ENCODE data around the gene ZBTB1. TPM values are rescaled to one million over a fixed set of nuclear protein-coding genes. Genes with fewer than 3 reads are reported as not detected.

The ZBTB1 gene
- total RNA-seq, 2 donors from 2014 or later: 42.5 to 46.8 TPM

Other genes with a start within 250 kb of the ZBTB1 start
- gene ESR2, start 210.4 kb upstream of the ZBTB1 start, total RNA-seq: under 1 TPM in 1 of 2 donors, not detected in 1; 0.64 TPM
- 100 to 1,000 TPM; 165 to 297 TPM for gene MTHFD1, start 116.4 kb upstream of the ZBTB1 start, total RNA-seq
- gene AKAP5, start 39.3 kb upstream of the ZBTB1 start, total RNA-seq: 1 to 10 TPM; 2.0 to 2.2 TPM
- 10 to 100 TPM; 15.2 to 21.4 TPM for gene ZBTB25, start 932 bp upstream of the ZBTB1 start, total RNA-seq
- gene HSPA2, start 36.0 kb downstream of the ZBTB1 start, total RNA-seq: 10 to 100 TPM in 1 of 2 donors, 1 to 10 TPM in 1; 5.7 to 12.5 TPM
- gene PPP1R36, start 45.2 kb downstream of the ZBTB1 start, total RNA-seq: under 1 TPM in 1 of 2 donors, not detected in 1; 0.17 TPM
- gene PLEKHG3, start 199.7 kb downstream of the ZBTB1 start, total RNA-seq: 10 to 100 TPM; 17.1 to 30.3 TPM

Measured in natural killer cell treated with Interleukin-12 subunit alpha and Interleukin-12 subunit beta and Interleukin-15 and Interleukin-18, amount 100 ng/mL, for 72 hours (primary cell).